D721Med (cell line): ENCODE data around the gene ATP7A.
"Not testable (repeated sequence)": the region's sequence is repeated elsewhere in the genome, so short reads cannot be mapped to it uniquely, and the experiment has no call there.

ENCODE experiments used
- DNase-seq: peaks from one replicate; pipeline ENCODE4 v3.0.0; 2011; ENCODE audit warnings: low spot score; ENCODE audit not compliant: insufficient read length
- FAIRE-seq: peaks from 2 replicates; lab custom pipeline; 2011; peaks lifted over from hg19 to GRCh38; lab: Jason Lieb, UNC
- TF ChIP-seq, protein P1 (sequence below): IDR thresholded peaks from 2 replicates; pipeline ENCODE4 v1.5.1; 2012; ENCODE audit warnings: mild to moderate bottlenecking, control low read depth; ENCODE audit not compliant: insufficient read depth; ENCODE audit errors: missing control alignments

The ATP7A gene

GRCh38 chrX:77930581-77930980 lies 20.1 kb downstream of the ATP7A start:
- TF ChIP-seq, protein P1, sequence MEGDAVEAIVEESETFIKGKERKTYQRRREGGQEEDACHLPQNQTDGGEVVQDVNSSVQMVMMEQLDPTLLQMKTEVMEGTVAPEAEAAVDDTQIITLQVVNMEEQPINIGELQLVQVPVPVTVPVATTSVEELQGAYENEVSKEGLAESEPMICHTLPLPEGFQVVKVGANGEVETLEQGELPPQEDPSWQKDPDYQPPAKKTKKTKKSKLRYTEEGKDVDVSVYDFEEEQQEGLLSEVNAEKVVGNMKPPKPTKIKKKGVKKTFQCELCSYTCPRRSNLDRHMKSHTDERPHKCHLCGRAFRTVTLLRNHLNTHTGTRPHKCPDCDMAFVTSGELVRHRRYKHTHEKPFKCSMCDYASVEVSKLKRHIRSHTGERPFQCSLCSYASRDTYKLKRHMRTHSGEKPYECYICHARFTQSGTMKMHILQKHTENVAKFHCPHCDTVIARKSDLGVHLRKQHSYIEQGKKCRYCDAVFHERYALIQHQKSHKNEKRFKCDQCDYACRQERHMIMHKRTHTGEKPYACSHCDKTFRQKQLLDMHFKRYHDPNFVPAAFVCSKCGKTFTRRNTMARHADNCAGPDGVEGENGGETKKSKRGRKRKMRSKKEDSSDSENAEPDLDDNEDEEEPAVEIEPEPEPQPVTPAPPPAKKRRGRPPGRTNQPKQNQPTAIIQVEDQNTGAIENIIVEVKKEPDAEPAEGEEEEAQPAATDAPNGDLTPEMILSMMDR = no peak
- DNase-seq (no peak), FAIRE-seq (no peak)

- TF ChIP-seq, protein P1 = no peak
- DNase-seq (no peak), FAIRE-seq (peak; percentile 41)
Observed at GRCh38 chrX:77935886-77936285, 25.4 kb downstream of the ATP7A start.

- TF ChIP-seq, protein P1 = no peak
- no peak for DNase-seq
- FAIRE-seq = peak; percentile 48
Observed at GRCh38 chrX:77936299-77936698, 25.8 kb downstream of the ATP7A start.

- FAIRE-seq (no peak), DNase-seq (no peak)
- TF ChIP-seq, protein P1 = no peak
Observed at GRCh38 chrX:77937291-77937690, 26.8 kb downstream of the ATP7A start.

GRCh38 chrX:77938083-77938680 lies 27.7 kb downstream of the ATP7A start:
- TF ChIP-seq, protein P1 = no peak
- FAIRE-seq (no peak), DNase-seq (no peak)

GRCh38 chrX:77945031-77945430 lies 34.5 kb downstream of the ATP7A start:
- DNase-seq, FAIRE-seq: not testable (repeated sequence)

- no peak for FAIRE-seq
- TF ChIP-seq, protein P1 = no peak
- DNase-seq = no peak
Observed at GRCh38 chrX:77945910-77946545, 35.5 kb downstream of the ATP7A start.
